ENCODE data around the gene SLX4.
A peak's percentile ranks its signal among the peaks of the same experiment; 100 is the strongest.

Gene SLX4

GRCh38 chr16:3646348-3646920 is 35.0 kb upstream of the SLX4 start:
- H3K36me3 Mint-ChIP-seq (ENCODE audit: low read depth) = peaks cover 13% of the 10 kb centered on the region
- no peaks in the 10 kb centered on the region for H3K9me3 Mint-ChIP-seq
- no peaks in the 10 kb centered on the region for H3K27me3 Mint-ChIP-seq
- H3K27ac Mint-ChIP-seq = no peak overlapping the region
- no peak overlapping the region for H3K4me3 Mint-ChIP-seq
- no peaks in the 10 kb centered on the region for H3K4me1 Mint-ChIP-seq (ENCODE audit: low read depth)

- no peak overlapping the region for H3K4me3 Mint-ChIP-seq
- H3K36me3 Mint-ChIP-seq (ENCODE audit: low read depth) = peaks cover 11% of the 10 kb centered on the region
- no peaks in the 10 kb centered on the region for H3K9me3 Mint-ChIP-seq
- no peaks in the 10 kb centered on the region for H3K27me3 Mint-ChIP-seq
- H3K4me1 Mint-ChIP-seq (ENCODE audit: low read depth) = no peaks in the 10 kb centered on the region
- H3K27ac Mint-ChIP-seq = no peak overlapping the region
Measured at GRCh38 chr16:3645504-3646347, 34.3 kb upstream of the SLX4 start.

GRCh38 chr16:3645108-3645503 is 33.7 kb upstream of the SLX4 start:
- Mint-ChIP-seq H3K36me3 (ENCODE audit: low read depth) (peaks cover 8% of the 10 kb centered on the region), H3K27ac (no peak overlapping the region), H3K4me3 (no peak overlapping the region), H3K27me3 (no peaks in the 10 kb centered on the region), H3K9me3 (no peaks in the 10 kb centered on the region), H3K4me1 (ENCODE audit: low read depth) (no peaks in the 10 kb centered on the region)

GRCh38 chr16:3643095-3643730 is 31.8 kb upstream of the SLX4 start:
- no peak overlapping the region for H3K27ac Mint-ChIP-seq
- H3K4me1 Mint-ChIP-seq (ENCODE audit: low read depth) = peaks cover 6% of the 10 kb centered on the region
- no peak overlapping the region for H3K4me3 Mint-ChIP-seq
- peaks cover 8% of the 10 kb centered on the region for H3K36me3 Mint-ChIP-seq (ENCODE audit: low read depth)
- H3K27me3 Mint-ChIP-seq = no peaks in the 10 kb centered on the region
- H3K9me3 Mint-ChIP-seq = no peaks in the 10 kb centered on the region

GRCh38 chr16:3642397-3643094 is 31.1 kb upstream of the SLX4 start:
- Mint-ChIP-seq H3K27ac (no peak overlapping the region), H3K36me3 (ENCODE audit: low read depth) (peaks cover 8% of the 10 kb centered on the region), H3K4me3 (no peak overlapping the region), H3K27me3 (no peaks in the 10 kb centered on the region), H3K4me1 (ENCODE audit: low read depth) (peaks cover 12% of the 10 kb centered on the region), H3K9me3 (no peaks in the 10 kb centered on the region)

- no peak overlapping the region for H3K4me3 Mint-ChIP-seq
- peaks cover 18% of the 10 kb centered on the region for H3K4me1 Mint-ChIP-seq (ENCODE audit: low read depth)
- no peaks in the 10 kb centered on the region for H3K9me3 Mint-ChIP-seq
- no peak overlapping the region for H3K27ac Mint-ChIP-seq
- no peaks in the 10 kb centered on the region for H3K27me3 Mint-ChIP-seq
- peaks cover 8% of the 10 kb centered on the region for H3K36me3 Mint-ChIP-seq (ENCODE audit: low read depth)
Measured at GRCh38 chr16:3641801-3642396, 30.5 kb upstream of the SLX4 start.

- Mint-ChIP-seq H3K9me3 (no peaks in the 10 kb centered on the region), H3K4me1 (ENCODE audit: low read depth) (peaks cover 27% of the 10 kb centered on the region), H3K4me3 (no peak overlapping the region), H3K27me3 (no peaks in the 10 kb centered on the region), H3K27ac (no peak overlapping the region), H3K36me3 (ENCODE audit: low read depth) (peaks cover 8% of the 10 kb centered on the region)
Measured at GRCh38 chr16:3640632-3641501, 29.5 kb upstream of the SLX4 start.

GRCh38 chr16:3640207-3640606 is 28.8 kb upstream of the SLX4 start:
- Mint-ChIP-seq H3K36me3 (ENCODE audit: low read depth) (peaks cover 8% of the 10 kb centered on the region), H3K4me1 (ENCODE audit: low read depth) (peaks cover 29% of the 10 kb centered on the region), H3K9me3 (no peaks in the 10 kb centered on the region), H3K4me3 (no peak overlapping the region), H3K27me3 (no peaks in the 10 kb centered on the region), H3K27ac (no peak overlapping the region)

- peaks cover 29% of the 10 kb centered on the region for H3K4me1 Mint-ChIP-seq (ENCODE audit: low read depth)
- no peak overlapping the region for H3K4me3 Mint-ChIP-seq
- H3K36me3 Mint-ChIP-seq (ENCODE audit: low read depth) = peaks cover 8% of the 10 kb centered on the region
- H3K27me3 Mint-ChIP-seq = no peaks in the 10 kb centered on the region
- no peaks in the 10 kb centered on the region for H3K9me3 Mint-ChIP-seq
- no peak overlapping the region for H3K27ac Mint-ChIP-seq
Measured at GRCh38 chr16:3638916-3639644, 27.7 kb upstream of the SLX4 start.

GRCh38 chr16:3637371-3637923 is 26.0 kb upstream of the SLX4 start:
- Mint-ChIP-seq H3K9me3 (no peaks in the 10 kb centered on the region), H3K4me3 (peak overlapping the region; percentile 9), H3K4me1 (ENCODE audit: low read depth) (peaks cover 33% of the 10 kb centered on the region), H3K27ac (peak overlapping the region; percentile 84), H3K27me3 (no peaks in the 10 kb centered on the region), H3K36me3 (ENCODE audit: low read depth) (peaks cover 7% of the 10 kb centered on the region)

GRCh38 chr16:3625911-3626732 is 14.7 kb upstream of the SLX4 start:
- Mint-ChIP-seq H3K4me1 (ENCODE audit: low read depth) (peaks cover 37% of the 10 kb centered on the region), H3K27ac (peak overlapping the region; percentile 62), H3K36me3 (ENCODE audit: low read depth) (no peaks in the 10 kb centered on the region), H3K27me3 (no peaks in the 10 kb centered on the region), H3K9me3 (no peaks in the 10 kb centered on the region), H3K4me3 (peak overlapping the region; percentile 9)

- H3K4me3 Mint-ChIP-seq = no peak overlapping the region
- H3K4me1 Mint-ChIP-seq (ENCODE audit: low read depth) = peaks cover 37% of the 10 kb centered on the region
- no peaks in the 10 kb centered on the region for H3K9me3 Mint-ChIP-seq
- H3K27ac Mint-ChIP-seq = peak overlapping the region; percentile 62
- H3K27me3 Mint-ChIP-seq = no peaks in the 10 kb centered on the region
- H3K36me3 Mint-ChIP-seq (ENCODE audit: low read depth) = no peaks in the 10 kb centered on the region
Measured at GRCh38 chr16:3625331-3625730, 13.9 kb upstream of the SLX4 start.
